HG02759 (cell line): Measurements from ENCODE around the gene ELMO1.
"Not testable (repeated sequence)": the region's sequence is repeated elsewhere in the genome, so short reads cannot be mapped to it uniquely, and the experiment has no call there.

ENCODE experiments used
- ATAC-seq: cut with Tn5 transposase; IDR thresholded peaks from one replicate; pipeline ENCODE4 v1.9.1; 2021; ENCODE audit warnings: mild to moderate bottlenecking, moderate library complexity; ENCODE audit not compliant: unreplicated experiment

Gene ELMO1

DNA sequence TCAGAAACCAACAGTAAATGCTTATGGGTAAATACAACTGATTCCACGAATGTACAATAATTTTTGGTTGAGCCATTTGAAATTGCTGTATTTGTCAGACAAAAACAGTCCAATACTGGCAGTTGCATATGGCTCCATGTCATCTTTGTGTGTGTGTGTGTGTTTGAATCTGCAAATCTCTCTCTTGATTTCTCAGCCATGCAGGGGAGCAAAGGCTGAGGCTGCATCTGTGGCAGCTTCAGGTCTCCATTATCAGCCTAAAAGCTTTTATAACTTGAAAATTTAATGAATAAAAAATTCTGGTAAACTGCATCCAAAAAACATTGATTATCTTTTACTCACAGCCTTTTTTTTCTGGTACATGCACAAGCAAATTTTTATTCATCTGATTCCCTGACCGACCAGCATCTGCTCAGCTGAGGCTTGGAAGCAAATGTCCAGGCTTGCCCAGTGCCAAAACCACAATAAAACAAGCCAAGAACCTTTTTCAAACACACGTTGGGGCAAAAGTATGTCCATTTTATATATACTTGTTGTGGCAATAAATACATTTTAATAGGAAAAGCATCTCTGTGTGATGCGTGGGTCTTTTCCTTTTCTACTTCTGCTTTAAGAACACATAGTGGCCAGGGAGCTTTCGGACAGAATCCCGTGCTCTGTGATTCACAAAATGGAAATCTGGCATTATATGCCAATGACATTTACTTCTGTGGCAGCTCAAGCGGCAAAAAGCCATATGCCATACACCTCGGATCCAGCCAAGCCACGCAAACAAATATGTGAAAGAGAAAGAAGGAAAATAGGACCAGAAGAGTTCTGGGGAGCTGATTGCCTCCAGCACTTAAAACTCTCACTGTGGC is 448.8 kb downstream of the ELMO1 start:
- no peak for ATAC-seq

DNA sequence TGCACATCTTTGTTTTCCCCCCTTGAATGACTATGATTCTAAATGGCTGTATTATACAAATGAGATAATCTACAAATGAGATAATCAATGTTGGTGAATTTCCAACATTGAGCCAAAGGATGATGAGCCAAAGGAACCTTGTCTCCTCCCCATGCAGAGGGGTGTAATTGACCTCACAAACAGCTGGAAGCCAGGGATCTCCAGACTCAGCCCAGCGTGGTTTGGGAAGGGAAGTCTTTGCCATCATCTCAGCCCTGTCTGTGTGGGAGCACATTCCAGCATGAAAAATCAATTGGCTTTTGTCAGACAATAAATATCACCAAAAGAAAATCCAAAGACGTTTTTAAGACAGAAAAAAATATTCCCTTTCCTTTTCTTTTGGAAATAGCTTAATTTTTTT is 452.9 kb downstream of the ELMO1 start:
- no peak for ATAC-seq

DNA sequence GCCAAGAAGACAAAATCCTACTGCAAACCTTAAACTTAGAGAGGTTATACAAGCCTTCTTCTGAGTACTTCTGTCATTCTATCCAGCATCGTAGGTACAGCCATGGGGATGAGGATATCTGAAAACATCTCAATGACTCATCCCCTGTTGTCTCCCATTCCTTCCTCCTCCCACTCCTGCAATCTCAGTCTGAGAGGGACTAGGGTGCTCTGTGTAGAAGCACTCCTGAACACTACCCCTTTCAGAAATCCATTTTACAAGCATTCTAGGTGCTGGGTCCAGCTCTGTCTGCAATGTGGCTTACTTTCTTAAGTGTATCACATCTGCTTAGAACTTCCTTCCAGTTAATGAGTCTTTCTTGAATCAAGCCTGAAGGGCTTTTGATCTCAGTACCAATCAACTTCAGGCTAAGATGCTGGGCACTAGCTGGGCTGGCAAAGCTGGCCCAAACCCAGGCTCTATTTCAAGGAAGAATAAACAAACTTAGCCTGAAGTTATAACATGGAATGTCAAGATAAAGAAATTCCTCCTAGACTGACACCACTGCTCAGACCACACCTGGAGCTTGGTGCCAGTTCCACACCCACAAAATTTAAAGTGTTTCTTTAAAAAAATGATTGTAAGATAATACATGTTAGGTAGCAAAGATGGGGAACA is 454.1 kb downstream of the ELMO1 start:
- no peak for ATAC-seq

DNA sequence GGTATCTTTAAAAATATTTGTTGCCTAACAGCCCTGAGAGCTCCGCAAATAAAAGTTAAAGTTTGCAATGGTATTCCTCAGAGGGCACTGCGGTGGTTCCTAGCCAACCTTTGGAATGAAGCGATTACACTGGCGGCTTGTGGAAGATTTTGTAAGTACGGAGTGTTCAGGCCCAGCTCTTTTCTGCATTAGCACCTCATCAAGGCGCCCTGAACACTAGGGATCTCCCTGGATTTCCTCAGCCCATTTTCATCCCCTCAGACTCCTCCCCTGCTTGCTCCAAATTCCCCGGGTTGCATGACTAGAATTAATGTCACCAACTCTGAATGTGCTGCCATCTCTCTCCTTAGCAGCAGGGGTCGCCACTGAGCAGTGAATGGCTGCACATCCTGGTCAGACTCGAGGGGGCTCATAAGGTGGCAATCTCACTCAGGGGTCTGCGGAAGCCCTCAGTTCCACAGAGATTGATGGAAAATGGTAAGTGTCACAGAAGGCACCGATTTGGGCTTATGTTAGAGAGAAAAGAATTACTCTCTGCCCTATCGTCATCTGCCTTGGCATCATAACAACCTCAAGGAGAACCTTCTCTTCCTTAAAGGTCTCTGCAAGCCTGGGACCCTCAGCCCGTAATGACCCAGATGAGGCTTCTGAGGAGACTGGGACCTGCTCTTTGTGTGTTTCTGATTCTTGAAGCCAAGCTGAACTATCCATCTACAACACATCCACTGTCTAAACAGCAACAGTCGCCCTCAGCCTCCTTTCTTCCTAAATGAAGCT is 461.5 kb downstream of the ELMO1 start:
- peak; percentile 67 for ATAC-seq

DNA sequence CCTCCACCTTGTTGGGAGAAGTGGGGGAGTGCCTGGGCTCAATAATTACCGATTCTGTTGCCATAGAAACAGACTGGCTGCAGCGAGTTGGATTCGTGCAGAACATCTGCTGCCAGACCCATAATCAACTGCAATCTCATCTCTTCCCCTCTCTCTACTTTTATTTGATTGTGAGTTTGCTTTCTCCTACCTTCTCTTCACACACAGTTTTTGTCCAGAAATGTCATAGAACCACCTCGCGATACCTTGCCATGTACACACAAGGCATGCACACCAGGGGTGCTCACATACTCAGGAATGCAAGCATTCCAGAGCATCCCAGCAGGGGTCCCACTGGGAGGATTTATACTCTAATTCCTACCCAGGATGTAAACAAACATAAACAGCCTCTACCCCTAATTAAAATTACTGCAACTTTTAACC is 462.1 kb downstream of the ELMO1 start:
- ATAC-seq = no peak

DNA sequence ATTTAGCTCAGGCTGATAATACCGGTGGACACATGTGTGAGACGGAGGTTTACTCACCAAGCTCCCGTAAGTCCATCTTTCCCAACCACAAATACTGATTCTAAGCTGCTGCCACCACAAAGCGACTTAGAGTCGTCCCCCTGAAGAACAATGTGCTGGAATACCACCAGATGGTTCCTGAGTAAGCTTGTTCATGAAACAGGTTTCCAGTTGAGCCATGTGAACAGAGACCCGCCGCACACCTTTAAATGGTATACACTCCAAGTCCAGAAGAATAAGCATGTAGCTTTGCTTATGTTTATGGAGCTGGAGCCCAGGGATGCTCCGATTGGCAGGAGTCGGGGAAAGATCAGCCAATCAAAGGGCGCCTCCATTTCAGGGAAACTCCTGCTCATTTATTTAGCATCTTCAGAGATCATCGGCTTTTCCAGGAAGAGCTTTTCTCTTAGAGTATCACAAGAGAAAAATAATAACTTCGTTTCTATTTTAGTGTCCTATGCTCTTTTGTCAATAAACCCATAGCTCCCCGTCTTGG is 462.7 kb downstream of the ELMO1 start:
- no peak for ATAC-seq

DNA sequence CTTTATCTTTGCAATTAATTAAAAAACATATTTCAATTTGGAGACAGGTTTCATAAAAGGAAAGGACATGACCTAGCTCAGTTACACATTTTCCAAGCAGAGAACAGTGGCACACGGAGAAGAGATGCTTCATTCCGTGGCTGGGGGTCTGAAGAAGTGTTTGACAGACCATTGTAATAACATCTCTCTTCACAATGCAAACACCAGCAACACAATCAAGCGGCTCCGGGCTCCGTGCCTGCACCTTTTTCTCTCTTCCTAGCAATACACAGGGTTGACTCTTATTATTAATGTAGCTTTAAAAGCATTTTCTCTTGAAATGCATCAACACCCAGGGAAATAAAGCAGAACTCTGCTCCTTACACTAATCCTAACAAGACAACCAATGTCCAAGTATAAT is 463.3 kb downstream of the ELMO1 start:
- no peak for ATAC-seq

DNA sequence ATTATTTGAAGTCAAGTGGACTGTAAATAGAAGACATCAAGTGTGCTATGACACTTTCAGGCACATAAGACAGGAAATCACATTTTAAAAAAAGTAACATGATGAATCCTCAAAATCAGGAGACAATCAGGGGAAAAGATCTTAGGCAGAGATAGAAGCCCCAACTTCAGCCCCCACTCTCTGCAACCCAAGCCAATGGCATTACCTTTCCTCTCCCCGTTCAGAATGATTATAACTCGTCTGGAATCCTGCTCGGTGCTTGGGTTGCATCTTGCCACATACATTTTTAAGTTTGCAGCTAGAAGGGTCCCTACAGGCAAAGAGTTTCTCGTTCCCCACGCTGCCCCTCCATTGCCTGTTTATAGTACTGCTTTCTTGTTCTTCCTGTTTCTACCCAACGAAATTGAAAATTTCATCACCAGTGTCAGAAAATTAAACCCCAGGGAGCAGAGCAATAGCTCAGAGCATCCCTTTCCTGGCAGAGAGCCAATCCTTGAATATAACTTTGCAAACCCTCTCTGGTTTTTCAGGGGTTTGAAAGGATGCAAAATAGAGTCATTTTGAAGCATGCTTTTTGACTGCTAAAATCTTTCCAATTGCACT is 463.9 kb downstream of the ELMO1 start:
- ATAC-seq = no peak

DNA sequence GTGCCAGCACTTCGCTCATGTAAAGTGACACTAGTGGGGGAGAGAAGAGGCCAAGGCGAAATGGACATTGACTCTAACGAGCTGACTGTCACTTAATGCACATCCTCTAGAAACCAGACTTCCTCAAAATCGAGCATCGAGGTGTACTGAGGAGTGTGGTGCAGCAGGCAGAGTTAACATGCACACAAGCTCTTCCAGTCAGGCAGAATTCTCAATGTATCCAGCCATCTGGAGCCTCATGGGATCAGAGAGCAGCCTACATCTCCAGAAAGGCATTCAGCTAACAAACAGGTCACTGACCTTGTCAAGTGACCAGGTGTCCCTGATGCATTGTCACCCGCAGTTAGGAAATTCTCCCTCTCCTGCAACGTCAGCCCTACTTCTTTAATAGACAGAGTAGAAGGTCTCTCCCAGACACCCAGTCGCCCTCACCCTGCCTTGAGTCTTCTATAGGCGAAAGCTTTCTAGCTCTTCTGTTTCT is 464.6 kb downstream of the ELMO1 start:
- no peak for ATAC-seq

DNA sequence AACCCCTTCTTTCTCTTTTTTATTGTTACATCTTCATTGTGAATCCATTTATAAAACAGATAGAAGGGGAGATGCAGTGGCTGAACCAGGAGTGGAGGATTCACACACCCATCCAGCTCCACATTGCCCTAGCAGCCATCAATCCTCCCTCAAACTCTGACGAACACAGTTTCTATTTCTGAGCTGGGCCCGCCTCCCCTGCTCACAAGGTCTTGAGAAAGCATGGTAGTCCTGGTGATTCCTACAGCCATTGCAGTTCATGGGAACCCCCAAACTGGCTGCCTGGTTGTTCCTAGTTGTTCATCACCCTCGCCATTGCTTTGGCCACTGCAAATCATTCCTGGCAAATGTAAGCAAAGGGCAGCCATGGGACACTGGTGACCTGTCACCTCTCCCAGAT is 465.9 kb downstream of the ELMO1 start:
- ATAC-seq = no peak

DNA sequence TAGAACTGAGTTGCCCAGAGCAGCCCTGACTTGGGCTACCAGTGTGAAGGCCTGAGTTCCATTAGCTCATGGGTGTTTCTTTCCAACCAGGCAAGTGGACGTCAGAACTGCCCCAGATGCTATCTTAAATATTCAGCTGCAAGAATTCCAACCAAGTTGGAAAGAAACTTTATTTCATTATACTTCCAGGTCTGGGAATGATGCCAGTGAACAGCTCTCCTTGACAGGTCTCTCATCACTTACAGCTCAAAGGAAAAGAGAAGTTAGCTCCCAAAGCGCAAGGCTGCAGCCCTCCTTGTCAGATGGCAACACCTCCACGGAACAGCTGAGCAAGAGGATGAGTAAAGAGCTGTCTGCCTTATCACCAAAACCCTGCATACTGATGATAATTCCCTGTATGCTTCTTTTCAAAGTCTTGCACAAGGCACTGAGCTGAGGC is 468.8 kb downstream of the ELMO1 start:
- no peak for ATAC-seq

DNA sequence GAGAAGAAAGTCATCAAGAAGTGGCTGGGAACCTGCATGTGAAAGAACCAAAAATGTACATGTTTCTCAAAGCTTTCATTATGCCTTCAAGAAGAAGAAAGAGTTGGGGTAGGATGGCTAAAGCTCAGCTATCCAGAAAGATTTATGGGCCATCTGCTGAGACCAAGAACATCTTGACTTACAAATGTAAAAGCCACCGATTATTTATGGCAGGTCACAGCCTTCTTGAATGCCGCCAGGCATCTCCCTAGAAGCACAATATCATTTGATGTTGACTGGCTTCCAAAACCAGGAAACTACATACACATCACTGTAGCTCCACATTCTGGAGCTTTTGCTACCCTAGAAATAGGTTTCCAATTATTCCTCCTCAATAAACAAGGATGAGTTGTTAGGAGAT is 470.2 kb downstream of the ELMO1 start:
- ATAC-seq = no peak

DNA sequence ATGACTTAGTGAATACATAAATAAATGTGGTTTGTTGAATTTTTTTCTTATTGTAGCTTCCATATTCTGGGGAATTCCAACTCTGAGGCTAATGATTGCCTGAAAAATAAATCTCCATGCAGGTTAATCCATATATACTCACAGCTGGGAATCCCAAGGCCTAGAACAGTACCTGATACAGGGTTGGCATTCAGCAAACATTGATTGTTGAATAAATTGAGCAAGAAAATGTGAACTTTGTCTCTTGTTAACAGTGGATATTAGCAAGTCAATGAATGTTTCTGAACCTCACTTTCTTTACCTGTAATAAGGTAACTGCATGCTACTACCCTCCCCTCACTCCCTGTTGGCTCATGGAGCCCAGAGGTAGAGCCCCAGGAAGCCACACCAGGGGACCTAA is 470.8 kb downstream of the ELMO1 start:
- no peak for ATAC-seq

DNA sequence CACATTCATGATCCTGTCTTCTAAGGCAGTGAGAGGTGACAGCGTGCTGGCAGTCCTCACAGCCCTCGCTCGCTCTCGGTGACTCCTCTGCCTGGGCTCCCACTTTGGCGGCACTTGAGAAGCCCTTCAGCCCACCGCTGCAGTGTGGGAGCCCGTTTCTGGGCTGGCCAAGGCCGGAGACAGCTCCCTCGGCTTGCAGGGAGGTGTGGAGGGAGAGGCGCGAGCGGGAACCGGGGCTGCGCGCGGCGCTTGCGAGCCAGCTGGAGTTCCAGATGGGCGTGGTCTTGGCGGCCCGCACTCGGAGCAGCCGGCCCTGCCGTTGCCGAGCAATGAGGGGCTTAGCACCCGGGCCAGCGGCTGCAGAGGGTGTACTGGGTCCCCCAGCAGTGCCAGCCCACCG is 475.1 kb downstream of the ELMO1 start:
- not testable (repeated sequence) for ATAC-seq

DNA sequence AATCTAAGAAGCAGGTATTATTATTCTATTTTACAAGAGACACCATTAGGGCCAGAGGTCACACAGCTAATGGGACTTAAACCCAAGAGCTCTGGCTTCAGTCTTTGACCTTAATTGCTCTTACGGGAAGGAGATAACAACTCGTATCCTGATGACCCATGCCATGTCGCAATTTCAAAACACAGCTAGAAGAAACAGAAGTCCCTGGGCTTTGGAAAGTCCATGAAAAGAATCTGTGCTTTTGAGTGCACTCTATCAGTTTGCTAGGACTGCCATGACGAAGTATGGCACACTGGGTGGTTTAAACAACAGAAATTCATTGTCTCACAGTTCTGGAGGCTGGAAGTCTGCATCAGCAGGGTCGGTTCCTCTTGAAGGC is 476.5 kb downstream of the ELMO1 start:
- no peak for ATAC-seq

DNA sequence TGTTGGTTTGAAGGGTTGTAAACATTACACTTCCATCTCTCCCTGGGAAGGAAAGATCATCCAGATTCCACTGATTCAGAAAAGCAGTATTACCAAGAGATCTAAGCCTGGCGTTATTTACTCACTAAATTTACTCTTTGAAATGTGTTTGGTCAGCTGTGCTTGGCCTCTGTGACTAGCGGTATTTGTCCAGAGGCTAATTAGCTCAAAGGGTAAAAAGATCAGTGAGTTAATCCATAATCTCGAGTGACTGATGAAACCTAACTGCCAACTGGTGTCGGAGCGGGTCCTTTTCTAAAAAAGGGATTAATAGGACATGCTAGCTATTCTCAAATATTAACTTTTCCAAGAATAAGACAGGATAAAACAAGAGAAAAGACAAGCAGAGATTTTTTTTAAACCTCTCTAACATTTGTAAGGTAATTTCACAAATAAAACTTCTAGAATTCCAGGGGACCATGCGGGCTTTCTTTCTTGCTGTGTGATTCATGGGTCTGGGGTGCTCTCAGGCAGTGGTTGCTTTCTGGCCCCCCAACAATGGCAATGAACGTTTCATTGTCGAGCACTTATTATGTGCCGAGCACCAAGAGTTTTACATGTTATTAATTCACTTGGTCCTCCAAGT is 477.0 kb downstream of the ELMO1 start:
- ATAC-seq = no peak

DNA sequence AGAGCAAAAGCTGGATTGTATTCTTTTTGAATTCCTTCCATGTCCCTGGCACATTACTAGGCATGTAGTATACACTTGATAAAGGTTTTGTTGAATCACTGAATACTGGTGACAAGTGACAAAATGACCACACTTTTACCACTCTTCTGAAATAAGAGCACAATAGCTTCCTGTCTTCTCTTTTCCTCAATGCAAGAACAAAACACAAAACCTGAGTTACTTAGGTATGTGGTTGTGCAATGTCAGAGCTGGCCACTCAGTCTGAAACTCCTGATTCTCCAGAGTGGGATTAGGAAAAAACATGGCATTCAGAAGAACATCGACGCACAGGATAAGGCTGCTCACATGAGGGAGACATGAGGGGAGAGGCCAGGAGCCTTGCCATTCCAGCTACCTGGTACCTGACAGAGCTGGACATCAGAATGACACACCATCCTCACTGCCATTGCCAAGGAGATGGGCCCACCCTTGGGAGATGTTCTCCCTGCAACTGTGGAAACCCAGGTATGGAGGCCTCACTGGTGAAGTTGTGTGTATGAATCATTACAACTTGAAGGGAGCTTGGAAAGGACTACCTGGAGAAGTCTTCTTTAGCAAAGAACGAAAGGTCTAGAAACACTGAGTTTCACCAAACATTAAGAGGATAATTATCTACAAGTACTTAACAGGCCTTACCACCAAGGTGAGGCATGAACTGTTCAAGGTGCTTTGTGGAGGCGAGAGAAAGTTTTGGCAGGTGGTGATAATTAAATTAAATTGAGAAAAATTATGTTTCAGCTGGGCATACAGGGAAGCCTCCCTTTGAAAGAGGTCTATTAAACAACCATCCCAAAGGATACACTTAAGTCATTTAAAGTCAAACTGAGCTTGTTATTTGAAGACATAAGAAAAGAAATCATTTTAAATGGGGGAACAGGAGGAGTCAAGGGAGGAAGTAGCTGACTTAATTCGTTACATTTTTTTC is 477.8 kb downstream of the ELMO1 start:
- ATAC-seq = no peak

DNA sequence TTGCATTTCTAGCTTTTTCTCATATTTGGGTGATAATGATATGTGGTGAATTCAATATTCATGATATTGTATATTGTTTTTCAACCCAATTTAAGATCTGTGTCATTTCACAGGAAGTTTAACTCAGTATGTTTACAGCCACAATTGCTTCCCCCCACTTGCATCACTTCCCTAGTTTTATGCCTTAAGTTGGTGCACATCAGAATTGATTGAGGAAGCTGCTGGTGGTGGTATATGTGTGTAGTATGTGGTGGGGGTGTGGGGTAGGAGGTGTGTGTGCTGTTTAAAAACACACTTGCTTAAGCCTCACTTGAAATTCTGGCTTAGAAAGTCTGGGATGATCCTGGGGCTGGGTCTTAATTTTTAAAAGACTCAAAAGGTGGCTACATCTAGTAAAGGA is 479.3 kb downstream of the ELMO1 start:
- ATAC-seq = no peak

DNA sequence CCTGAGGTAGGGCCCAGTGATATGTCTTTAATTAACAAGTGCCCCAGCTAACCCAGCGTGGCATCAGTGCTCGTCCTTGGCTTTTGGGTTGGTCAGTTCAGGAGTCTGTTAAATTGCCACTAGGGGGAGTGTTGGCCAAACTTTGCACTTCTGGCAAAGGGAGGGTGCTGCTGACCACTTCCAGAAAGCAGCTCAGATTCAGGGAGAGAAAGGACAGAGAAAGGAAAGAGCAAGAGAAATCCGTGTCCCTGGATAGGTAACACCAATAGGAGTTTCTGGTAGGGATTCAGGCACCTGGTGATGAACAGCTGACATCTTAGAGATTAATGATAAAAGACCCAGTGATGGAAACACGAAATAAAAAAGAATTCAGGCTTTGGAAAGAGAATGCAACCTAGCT is 481.3 kb downstream of the ELMO1 start:
- ATAC-seq = no peak
